GM12878 (cell line): ENCODE measurements around the gene KLHL36. TPM values are rescaled to one million over a fixed set of nuclear protein-coding genes. Genes with fewer than 3 reads are reported as not detected.

Source experiments
- ATF7 ChIP-seq: fragments of 450-650 bp; IDR thresholded peaks from 2 replicates; pipeline ENCODE4 v1.6.1; 2016; ENCODE audit warnings: low read depth, mild to moderate bottlenecking
- BACH1 ChIP-seq: fragments of 450-650 bp; IDR thresholded peaks from 2 replicates; pipeline ENCODE4 v1.6.1; 2017; ENCODE audit warnings: mild to moderate bottlenecking, borderline replicate concordance
- BMI1 ChIP-seq: fragments of 450-650 bp; IDR thresholded peaks from 2 replicates; pipeline ENCODE4 v1.6.1; 2016; ENCODE audit warnings: mild to moderate bottlenecking, moderate library complexity, borderline replicate concordance
- ESRRA ChIP-seq: IDR thresholded peaks from 2 replicates; pipeline ENCODE4 v1.6.1; 2012; ENCODE audit warnings: mild to moderate bottlenecking, low read length, improper control_type of control experiment
- FOS ChIP-seq: IDR thresholded peaks from 3 replicates; pipeline ENCODE4 v1.6.1; 2011; ENCODE audit warnings: borderline replicate concordance; ENCODE audit not compliant: insufficient read length; ENCODE audit errors: extremely low read depth
- GABPA ChIP-seq: IDR thresholded peaks from 2 replicates; pipeline ENCODE4 v1.6.1; 2014; ENCODE audit warnings: antibody characterized with exemption, low read depth, mild to moderate bottlenecking, inconsistent platforms
- GATAD2B ChIP-seq: fragments of 450-650 bp; conservative IDR thresholded peaks from 2 replicates; pipeline ENCODE4 v1.6.1; 2017; ENCODE audit warnings: low read depth, mild to moderate bottlenecking, moderate library complexity
- LARP7 ChIP-seq: fragments of 450-650 bp; IDR thresholded peaks from 2 replicates; pipeline ENCODE4 v1.6.1; 2017; ENCODE audit warnings: mild to moderate bottlenecking
- MTA2 ChIP-seq: fragments of 450-650 bp; IDR thresholded peaks from 2 replicates; pipeline ENCODE4 v1.6.1; 2016; ENCODE audit warnings: low read depth, mild to moderate bottlenecking, moderate library complexity
- NR2C1 ChIP-seq: fragments of 450-650 bp; IDR thresholded peaks from 2 replicates; pipeline ENCODE4 v1.6.1; 2017; ENCODE audit warnings: antibody characterized with exemption, mild to moderate bottlenecking, moderate library complexity
- PAX8 ChIP-seq: fragments of 450-650 bp; IDR thresholded peaks from 2 replicates; pipeline ENCODE4 v1.6.1; 2017; ENCODE audit warnings: mild to moderate bottlenecking, moderate library complexity
- PML ChIP-seq: IDR thresholded peaks from 2 replicates; pipeline ENCODE4 v1.6.1; 2012; ENCODE audit warnings: low read length, inconsistent platforms
- PRDM15 ChIP-seq: fragments of 450-650 bp; formaldehyde crosslinking; IDR thresholded peaks from 2 replicates; pipeline ENCODE4 v1.4.0; 2020; ENCODE audit warnings: mild to moderate bottlenecking, moderate library complexity
- RCOR1 ChIP-seq: conservative IDR thresholded peaks from 2 replicates; pipeline ENCODE4 v1.6.1; 2012; ENCODE audit warnings: low read depth, low read length, improper control_type of control experiment
- RFX5 ChIP-seq: IDR thresholded peaks from 2 replicates; pipeline ENCODE4 v1.6.1; 2011; ENCODE audit warnings: low read depth, low read length, improper control_type of control experiment
- SRF ChIP-seq, 2 experiments: IDR thresholded peaks; 2 replicates each; pipeline ENCODE4 v1.6.1; 2011; ENCODE audit warnings: low read depth in 2 of 2, low read length in 2 of 2, mild to moderate bottlenecking in 1 of 2, moderate library complexity in 1 of 2
- TARDBP ChIP-seq: IDR thresholded peaks from 2 replicates; pipeline ENCODE4 v1.6.1; 2016; ENCODE audit warnings: borderline replicate concordance
- TCF12 ChIP-seq: IDR thresholded peaks from 2 replicates; pipeline ENCODE4 v1.6.1; 2011; ENCODE audit warnings: low read depth, mild to moderate bottlenecking, low read length
- ZNF207 ChIP-seq: fragments of 450-650 bp; IDR thresholded peaks from 2 replicates; pipeline ENCODE4 v1.6.1; 2014; ENCODE audit warnings: antibody characterized with exemption, mild to moderate bottlenecking, borderline replicate concordance
- ZNF687 ChIP-seq: fragments of 450-650 bp; IDR thresholded peaks from 2 replicates; pipeline ENCODE4 v1.6.1; 2017; ENCODE audit warnings: mild to moderate bottlenecking, moderate library complexity
- polyA plus RNA-seq, 11 experiments: library from polyadenylated mRNA; depleted of rRNA in 4 of 11; unstranded in 6 of 11; stranded (reverse) in 5 of 11; fragments of >200 nt; fragmentation: Nextera tagmentation in 4 of 11; fragmentation: Illumina TruSeq in 1 of 11; extraction: Ambion mirVana in 4 of 11; extraction: Trizol in 1 of 11; gene quantifications; 1 replicate in 1 of 11; 2 replicates in 10 of 11; pipeline versions ENCODE4 v1.2.1 to v1.2.3, GENCODE V29; 2011 to 2016; ENCODE audit warnings: inconsistent platforms in 2 of 11, missing spikeins in 2 of 11, low read depth in 1 of 11
- total RNA-seq, 4 experiments: library from RNA; depleted of rRNA in 3 of 4; stranded (reverse); fragments of >200 nt in 3 of 4; fragmentation: Illumina TruSeq in 1 of 4; extraction: Trizol in 1 of 4; gene quantifications; 2 replicates each; pipeline versions ENCODE4 v1.2.1 to v1.2.3, GENCODE V29; 2013 to 2021

Gene KLHL36
- total and polyA plus RNA-seq, 10 of the 15 experiments (the other 5 are each of a cell fraction or from before 2014, with no cell fraction given), result 2.6 to 45.3 (median 16.8) TPM

- TF ChIP-seq SRF (IDR thresholded peaks at IDR 0.05; ENCODE audit: low read depth in 2 of 2, low read length in 2 of 2) (peak; percentile 47 to 94; a peak in 2 of 4 replicates), BACH1 (no peak; the same call in 1 of the 2 replicates), NR2C1 (no peak), BMI1 (no peak), RFX5 (no peak), PML (no peak), ZNF687 (peak; percentile 68), ATF7 (peak; percentile 72), PRDM15 (CRISPR knock-in tag) (peak; percentile 49; the same call in 1 of the 2 replicates), RCOR1 (no peak), GATAD2B (no peak), LARP7 (0 out of 2 replicates have a peak, but pooled peaks have one; percentile 28), ESRRA (no peak), PAX8 (no peak), FOS (no peak), ZNF207 (peak; percentile 71; the same call in 1 of the 2 replicates), GABPA (no peak), MTA2 (no peak; the same call in 1 of the 2 replicates), TCF12 (no peak), TARDBP (no peak)
These were observed 47.7 kb upstream of the KLHL36 start (continued) for GRCh38 chr16:84600343-84601229.
